Progenitor cell of endocrine pancreas (in vitro differentiated cells): ENCODE measurements around the gene INO80B. TPM values are rescaled to one million over a fixed set of nuclear protein-coding genes. Genes with fewer than 3 reads are reported as not detected.

ENCODE experiments used
- DNase-seq: peaks from one replicate; pipeline ENCODE4 v3.0.0; 2021; ENCODE audit warnings: low spot score; ENCODE audit not compliant: unreplicated experiment
- H3K27ac Mint-ChIP-seq: 2 replicates; pipeline ENCODE4 v1.8.0; 2021; ENCODE audit warnings: mild to moderate bottlenecking, moderate library complexity, mixed read lengths
- H3K27me3 Mint-ChIP-seq: 2 replicates; pipeline ENCODE4 v1.8.0; 2021; ENCODE audit warnings: mixed read lengths
- H3K36me3 Mint-ChIP-seq: 2 replicates; pipeline ENCODE4 v1.8.0; 2022; ENCODE audit warnings: mixed read lengths; ENCODE audit not compliant: insufficient read depth
- H3K4me1 Mint-ChIP-seq: 2 replicates; pipeline ENCODE4 v1.8.0; 2021; ENCODE audit warnings: low read depth, mixed read lengths
- H3K4me3 Mint-ChIP-seq: 2 replicates; pipeline ENCODE4 v1.8.0; 2021; ENCODE audit warnings: low read depth, mild to moderate bottlenecking, moderate library complexity, mixed read lengths
- H3K9me3 Mint-ChIP-seq: 2 replicates; pipeline ENCODE4 v1.8.0; 2021; ENCODE audit warnings: low read depth, mixed read lengths
- total RNA-seq: library from RNA; stranded (reverse); gene quantifications from 2 replicates; pipeline ENCODE4 v1.2.1, GENCODE V29; 2021
- TF ChIP-seq, protein P1 (sequence below): fragments of 200-600 bp; sonication (generic); IDR thresholded peaks from one replicate; pipeline ENCODE4 v1.5.0; 2021; ENCODE audit warnings: antibody characterized with exemption, mild to moderate bottlenecking; ENCODE audit not compliant: unreplicated experiment

The INO80B gene
- total RNA-seq, 1 donor from 2014 or later, result 46.8 TPM

DNA sequence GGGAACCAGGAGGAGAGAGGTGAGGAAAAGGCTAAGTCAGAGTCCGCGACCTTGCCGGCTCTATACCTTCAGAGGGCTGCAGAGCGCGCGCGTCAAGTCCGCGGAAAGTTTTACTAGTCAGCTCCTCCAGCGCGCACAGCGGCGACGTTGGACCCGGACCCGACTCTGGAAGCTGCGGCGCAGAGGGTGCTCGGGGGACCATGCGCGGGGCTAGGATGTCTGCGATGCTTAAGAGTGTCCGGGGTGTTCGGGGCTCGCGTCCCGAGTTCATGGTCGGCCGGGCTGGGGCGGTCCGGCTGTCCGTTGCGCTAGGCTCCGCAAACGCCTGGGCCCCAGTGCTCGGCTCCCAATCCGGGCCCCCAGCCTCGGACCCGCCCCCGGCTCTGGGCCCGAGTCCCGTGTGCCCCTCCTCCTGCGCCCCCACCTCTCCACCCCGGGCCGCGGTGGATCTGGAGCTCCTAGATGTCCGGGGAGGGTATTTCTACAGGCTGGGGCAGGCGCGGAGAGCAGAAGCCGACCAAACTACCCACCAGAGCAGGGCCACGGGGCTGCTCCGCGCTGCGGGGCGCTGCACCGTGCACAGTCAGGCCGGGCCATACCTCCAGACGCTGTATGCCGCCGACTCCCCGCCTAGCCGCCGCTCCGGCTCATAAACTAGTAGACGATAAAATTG, 44.5 kb downstream of the INO80B start, which contains the start of gene LBX2:
Gene LBX2, minus strand, starts transcription at position 337 of the 673 bp plus-strand sequence. Its CDS starts 66 bp downstream, at position 271.
- TF ChIP-seq, protein P1, sequence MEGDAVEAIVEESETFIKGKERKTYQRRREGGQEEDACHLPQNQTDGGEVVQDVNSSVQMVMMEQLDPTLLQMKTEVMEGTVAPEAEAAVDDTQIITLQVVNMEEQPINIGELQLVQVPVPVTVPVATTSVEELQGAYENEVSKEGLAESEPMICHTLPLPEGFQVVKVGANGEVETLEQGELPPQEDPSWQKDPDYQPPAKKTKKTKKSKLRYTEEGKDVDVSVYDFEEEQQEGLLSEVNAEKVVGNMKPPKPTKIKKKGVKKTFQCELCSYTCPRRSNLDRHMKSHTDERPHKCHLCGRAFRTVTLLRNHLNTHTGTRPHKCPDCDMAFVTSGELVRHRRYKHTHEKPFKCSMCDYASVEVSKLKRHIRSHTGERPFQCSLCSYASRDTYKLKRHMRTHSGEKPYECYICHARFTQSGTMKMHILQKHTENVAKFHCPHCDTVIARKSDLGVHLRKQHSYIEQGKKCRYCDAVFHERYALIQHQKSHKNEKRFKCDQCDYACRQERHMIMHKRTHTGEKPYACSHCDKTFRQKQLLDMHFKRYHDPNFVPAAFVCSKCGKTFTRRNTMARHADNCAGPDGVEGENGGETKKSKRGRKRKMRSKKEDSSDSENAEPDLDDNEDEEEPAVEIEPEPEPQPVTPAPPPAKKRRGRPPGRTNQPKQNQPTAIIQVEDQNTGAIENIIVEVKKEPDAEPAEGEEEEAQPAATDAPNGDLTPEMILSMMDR, result no peak
- Mint-ChIP-seq H3K9me3 (no peaks in the 10 kb centered on the region), H3K4me3 (peak within 1 kb of the TSS; percentile 89), H3K27me3 (peaks cover 29% of the 10 kb centered on the region), H3K36me3 (peaks cover 6% of the 10 kb centered on the region), H3K27ac (peak within 1 kb of the TSS; percentile 93), H3K4me1 (peaks cover 31% of the 10 kb centered on the region)
- DNase-seq, result no peak

DNA sequence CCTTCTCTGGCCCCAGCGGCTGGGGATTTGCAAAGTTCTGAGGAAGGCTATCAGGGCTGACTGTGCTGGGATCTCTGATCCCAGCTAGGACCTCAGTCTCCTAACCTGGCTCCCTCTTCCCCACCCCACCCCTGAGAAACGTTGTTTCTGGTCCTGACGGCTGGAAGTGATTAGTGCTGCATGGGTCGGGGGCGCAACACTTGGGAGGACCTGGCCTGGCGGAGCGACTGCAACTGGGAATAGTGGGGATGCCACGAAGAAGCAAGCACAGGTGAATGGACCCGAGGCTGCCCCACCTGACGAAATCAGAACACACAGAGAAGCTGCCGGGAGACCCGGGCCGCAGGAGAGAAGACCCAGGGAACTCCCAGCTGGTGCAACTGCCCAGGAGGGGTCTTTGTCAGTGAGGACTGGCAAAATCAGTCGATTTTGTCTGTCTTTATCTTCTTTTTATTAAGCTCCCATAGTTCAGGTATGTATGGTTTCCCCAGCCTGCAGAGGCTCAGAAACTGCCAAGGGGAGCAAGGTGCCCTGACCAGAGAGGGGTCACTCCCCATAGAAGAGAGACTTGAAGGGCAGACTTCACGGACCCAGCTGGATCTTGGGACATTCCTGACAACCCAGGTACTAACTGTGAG, 45.2 kb downstream of the INO80B start:
- peaks cover 36% of the 10 kb centered on the region for H3K4me1 Mint-ChIP-seq
- peaks cover 29% of the 10 kb centered on the region for H3K27me3 Mint-ChIP-seq
- H3K36me3 Mint-ChIP-seq, result peaks cover 13% of the 10 kb centered on the region
- H3K4me3 Mint-ChIP-seq, result peak overlapping the region; percentile 89
- no peak for DNase-seq
- TF ChIP-seq, protein P1, result no peak
- no peak overlapping the region for H3K27ac Mint-ChIP-seq
- H3K9me3 Mint-ChIP-seq, result no peaks in the 10 kb centered on the region

DNA sequence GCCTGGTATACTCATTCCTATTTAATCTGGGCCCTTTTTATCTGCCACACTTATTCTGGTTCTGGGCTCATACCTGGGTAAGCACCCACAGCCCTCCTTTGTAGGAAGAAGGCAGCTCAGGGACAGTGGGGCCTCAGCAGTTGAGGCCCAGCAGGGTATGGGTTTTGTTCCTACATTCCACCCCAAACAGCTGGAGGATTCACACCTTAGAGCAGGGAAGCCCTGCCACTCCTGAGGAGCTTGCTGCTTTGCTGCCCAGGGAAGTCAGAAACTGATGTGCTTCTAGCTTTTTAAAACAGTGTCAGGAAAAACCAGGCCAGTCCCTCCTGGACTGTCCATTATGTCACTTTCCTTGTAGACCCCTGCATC, 45.7 kb downstream of the INO80B start:
- peaks cover 37% of the 10 kb centered on the region for H3K4me1 Mint-ChIP-seq

DNA sequence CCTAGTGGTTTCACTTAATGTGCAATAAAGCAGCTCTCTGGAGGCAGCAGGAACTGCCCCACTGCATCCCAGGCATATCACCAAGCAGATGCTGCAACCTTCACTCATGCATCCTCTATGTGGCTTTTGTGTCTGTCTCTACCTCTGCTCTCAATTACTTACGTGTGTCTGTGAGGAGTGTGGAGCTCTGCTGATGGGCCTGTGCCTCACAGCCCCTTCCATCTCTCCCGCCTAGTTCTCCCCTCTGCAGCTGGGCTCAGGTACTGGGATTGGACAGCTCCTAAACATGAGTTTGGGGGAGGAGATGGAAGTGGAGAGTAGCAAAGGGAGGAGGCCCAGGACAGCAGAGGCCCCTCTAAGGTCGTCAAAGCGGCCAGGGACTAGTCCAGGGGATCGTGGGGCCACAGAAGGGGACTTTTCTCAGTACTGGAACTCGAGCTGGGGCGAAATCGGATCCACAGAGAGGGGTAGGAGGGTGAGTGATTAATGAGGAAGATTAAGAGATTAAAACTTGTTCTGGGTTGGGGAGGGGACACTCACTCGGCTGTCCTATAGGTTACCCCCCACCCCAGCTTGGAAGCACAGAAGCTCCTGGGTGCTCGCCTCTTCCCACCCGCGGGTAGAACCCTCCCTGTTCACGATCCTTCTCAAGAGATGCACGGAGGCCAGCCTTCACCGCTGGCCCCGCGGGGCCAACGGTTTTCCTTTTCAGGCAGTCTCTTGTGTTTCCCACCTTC, 46.6 kb downstream of the INO80B start:
- no peaks in the 10 kb centered on the region for H3K9me3 Mint-ChIP-seq
- peak overlapping the region; percentile 94 for H3K27ac Mint-ChIP-seq
- H3K4me1 Mint-ChIP-seq, result peaks cover 38% of the 10 kb centered on the region
- peaks cover 12% of the 10 kb centered on the region for H3K36me3 Mint-ChIP-seq
- no peak for DNase-seq
- H3K4me3 Mint-ChIP-seq, result peak overlapping the region; percentile 77
- H3K27me3 Mint-ChIP-seq, result peaks cover 24% of the 10 kb centered on the region
- TF ChIP-seq, protein P1, result no peak

More for the DNA sequence above, 45.7 kb downstream of the INO80B start:
- DNase-seq, result no peak
- Mint-ChIP-seq H3K27ac (no peak overlapping the region), H3K9me3 (no peaks in the 10 kb centered on the region), H3K36me3 (peaks cover 16% of the 10 kb centered on the region), H3K4me3 (peak overlapping the region; percentile 89), H3K27me3 (peaks cover 29% of the 10 kb centered on the region)
- TF ChIP-seq, protein P1, result no peak

- TF ChIP-seq, protein P1, result no peak
- Mint-ChIP-seq H3K36me3 (peaks cover 12% of the 10 kb centered on the region), H3K4me3 (peak overlapping the region; percentile 77), H3K27ac (peak overlapping the region; percentile 94), H3K27me3 (peaks cover 23% of the 10 kb centered on the region), H3K9me3 (no peaks in the 10 kb centered on the region), H3K4me1 (peaks cover 44% of the 10 kb centered on the region)
- no peak for DNase-seq
Observed at GRCh38 chr2:74502147-74502719, 47.3 kb downstream of the INO80B start.
